Testis (tissue), 2 donors: ENCODE measurements around the gene ARHGAP31.

Experiments used
- CTCF ChIP-seq, 3 experiments: fragments of 450-650 bp in 2 of 3; fragments of 200-600 bp in 1 of 3; sonication (generic) in 1 of 3; IDR thresholded peaks; one replicate each; pipeline ENCODE4 v1.5.1; 2016 to 2019; ENCODE audit warnings: antibody characterized with exemption in 3 of 3, mild to moderate bottlenecking in 2 of 3, moderate library complexity in 1 of 3
- POLR2A ChIP-seq: fragments of 450-650 bp; IDR thresholded peaks from one replicate; pipeline ENCODE4 v1.6.1; 2017; ENCODE audit warnings: antibody characterized with exemption, mild to moderate bottlenecking, moderate library complexity

GRCh38 chr3:119298565-119298941, 4.4 kb downstream of the ARHGAP31 start:
- TF ChIP-seq POLR2A (no peak), CTCF (IDR thresholded peaks at IDR 0.05) (no peak)
